B cell (primary cell): ENCODE results near the gene FGF16. TPM values are rescaled to one million over a fixed set of nuclear protein-coding genes. Genes with fewer than 3 reads are reported as not detected.

Experiments
- ATAC-seq: fragments of 200-7000 bp; cut with Tn5 transposase; one replicate; pipeline ENCODE4 v1.10.0; 2021; ENCODE audit warnings: low read depth, mild to moderate bottlenecking, moderate number of reproducible peaks, moderate library complexity
- CTCF ChIA-PET: fragments of 350-600 bp; sonication (Branson Sonifier 250); formaldehyde crosslinking; loops from one replicate; lab custom pipeline; 2021; ENCODE audit warnings: antibody characterized with exemption, inconsistent platforms; lab: Charles Lee
- POLR2A ChIA-PET: fragments of 350-600 bp; sonication (Branson Sonifier 250); formaldehyde crosslinking; loops from one replicate; lab custom pipeline; 2021; ENCODE audit warnings: antibody characterized with exemption; lab: Charles Lee
- DNase-seq: peaks from one replicate; pipeline ENCODE4 v3.0.0; 2013
- H2AFZ ChIP-seq: 2 replicates; pipeline ENCODE4 v1.6.1; 2012; ENCODE audit warnings: mild to moderate bottlenecking, low read depth, low read length; ENCODE audit not compliant: insufficient read depth, poor library complexity, severe bottlenecking
- H3K27ac ChIP-seq, 2 donors: 1 replicate in 1 of 2; 2 replicates in 1 of 2; pipeline ENCODE4 v1.5.1; 2012 to 2013; ENCODE audit warnings: low read length in 2 of 2, mild to moderate bottlenecking in 2 of 2, moderate library complexity in 1 of 2
- H3K27me3 ChIP-seq, 4 experiments: fragments of 200-600 bp in 1 of 4; sonication (generic) in 1 of 4; replicated peaks in 1 of 4; 1 replicate in 2 of 4; 2 replicates in 2 of 4; pipeline versions ENCODE4 v1.6.1 to v1.7.0; 2013 to 2016; ENCODE audit warnings: low read length in 3 of 4, mild to moderate bottlenecking in 2 of 4, mixed read lengths in 1 of 4, moderate library complexity in 1 of 4; ENCODE audit not compliant: insufficient read depth in 4 of 4, control insufficient read depth in 3 of 4; ENCODE audit errors: control extremely low read depth in 1 of 4
- H3K36me3 ChIP-seq, 2 experiments: replicated peaks in 1 of 2; 1 replicate in 1 of 2; 2 replicates in 1 of 2; pipeline versions ENCODE4 v1.6.1 to v1.7.1; 2013; ENCODE audit warnings: low read length in 1 of 2; ENCODE audit not compliant: insufficient read depth in 2 of 2, control insufficient read depth in 1 of 2; ENCODE audit errors: control extremely low read depth in 1 of 2, extremely low read depth in 1 of 2
- H3K4me1 ChIP-seq, 2 donors: fragments of 200-600 bp in 1 of 2; sonication (generic) in 1 of 2; 1 replicate in 1 of 2; 2 replicates in 1 of 2; pipeline versions ENCODE4 v1.5.1 to v1.6.1; 2013 to 2017; ENCODE audit warnings: low read length in 2 of 2; ENCODE audit not compliant: control insufficient read depth in 2 of 2, insufficient read depth in 2 of 2
- H3K4me2 ChIP-seq: replicated peaks from 2 replicates; pipeline ENCODE3; 2012; ENCODE audit warnings: mild to moderate bottlenecking, low read depth, low read length; ENCODE audit not compliant: poor library complexity, severe bottlenecking
- H3K4me3 ChIP-seq, 5 experiments: fragments of 200-600 bp in 1 of 5; sonication (generic) in 1 of 5; 1 replicate in 3 of 5; 2 replicates in 2 of 5; pipeline versions ENCODE4 v1.5.1 to v1.7.0; 2011 to 2016; ENCODE audit warnings: low read length in 4 of 5, mild to moderate bottlenecking in 4 of 5, low read depth in 2 of 5, control low read depth in 1 of 5, moderate library complexity in 1 of 5; ENCODE audit not compliant: insufficient read depth in 1 of 5; ENCODE audit errors: control extremely low read depth in 1 of 5, extremely low read depth in 1 of 5
- H3K79me2 ChIP-seq: fragments of 200-600 bp; sonication (generic); one replicate; pipeline ENCODE4 v1.6.0; 2016; ENCODE audit warnings: low read length; ENCODE audit not compliant: control insufficient read depth, insufficient read depth
- H3K9ac ChIP-seq: fragments of 200-600 bp; sonication (generic); 2 replicates; pipeline ENCODE4 v1.6.1; 2017; ENCODE audit warnings: mild to moderate bottlenecking, low read length, moderate library complexity
- H3K9me3 ChIP-seq, 3 donors: one replicate each; pipeline versions ENCODE4 v1.6.1 to v1.7.1; 2013; ENCODE audit warnings: low read length in 2 of 3; ENCODE audit not compliant: control insufficient read depth in 2 of 3, insufficient read depth in 1 of 3; ENCODE audit errors: control extremely low read depth in 1 of 3
- H4K20me1 ChIP-seq: 2 replicates; pipeline ENCODE4 v1.6.0; 2012; ENCODE audit warnings: mild to moderate bottlenecking, low read length; ENCODE audit not compliant: insufficient read depth, control insufficient read depth, poor library complexity, severe bottlenecking
- H3K27ac Mint-ChIP-seq: one replicate; pipeline ENCODE4 v1.8.0; 2021; ENCODE audit warnings: mixed read lengths
- H3K27me3 Mint-ChIP-seq: one replicate; pipeline ENCODE4 v1.8.0; 2021; ENCODE audit warnings: mixed read lengths
- H3K4me1 Mint-ChIP-seq: one replicate; pipeline ENCODE4 v1.8.0; 2021; ENCODE audit warnings: mixed read lengths
- H3K4me3 Mint-ChIP-seq: one replicate; pipeline ENCODE4 v1.8.0; 2021; ENCODE audit warnings: mixed read lengths
- H3K9me3 Mint-ChIP-seq: one replicate; pipeline ENCODE4 v1.8.0; 2022; ENCODE audit warnings: mixed read lengths; ENCODE audit not compliant: insufficient read depth
- CTCF ChIP-seq: fragments of 200-600 bp; IDR thresholded peaks from one replicate; pipeline ENCODE4 v1.8.0; 2022; ENCODE audit warnings: antibody characterized with exemption, mild to moderate bottlenecking
- EZH2 ChIP-seq: IDR thresholded peaks from 2 replicates; pipeline ENCODE4 v1.6.1; 2012; ENCODE audit warnings: borderline replicate concordance, low read depth, mild to moderate bottlenecking, moderate library complexity, low read length; ENCODE audit not compliant: insufficient read depth, poor library complexity, severe bottlenecking
- WGBS: methylation state at CpG from one replicate; pipeline ENCODE4 v1.1.5; 2013; ENCODE audit warnings: missing lambda C conversion rate; ENCODE audit not compliant: insufficient coverage; 5-methylcytosine and 5-hydroxymethylcytosine counted together
- intact Hi-C: fragments of 100-400 bp; cut with micrococcal nuclease; formaldehyde crosslinking; loops from one replicate; pipeline ENCODE4 v1.10.0; 2022
- polyA plus RNA-seq: library from polyadenylated mRNA; depleted of rRNA; stranded (reverse); fragments of >200 nt; gene quantifications from 2 replicates; pipeline ENCODE4 v1.2.3, GENCODE V29; 2012
- total RNA-seq, 2 donors: library from RNA; stranded (reverse); fragments of 120-200 nt in 1 of 2; gene quantifications; 1 replicate in 1 of 2; 2 replicates in 1 of 2; pipeline versions ENCODE4 v1.2.3 to v1.2.4, GENCODE V29; 2013 to 2022

FGF16 gene
- total and polyA plus RNA-seq, 2 donors (not counting 1 experiment from before 2014, with no cell fraction given) = not detected

DNA sequence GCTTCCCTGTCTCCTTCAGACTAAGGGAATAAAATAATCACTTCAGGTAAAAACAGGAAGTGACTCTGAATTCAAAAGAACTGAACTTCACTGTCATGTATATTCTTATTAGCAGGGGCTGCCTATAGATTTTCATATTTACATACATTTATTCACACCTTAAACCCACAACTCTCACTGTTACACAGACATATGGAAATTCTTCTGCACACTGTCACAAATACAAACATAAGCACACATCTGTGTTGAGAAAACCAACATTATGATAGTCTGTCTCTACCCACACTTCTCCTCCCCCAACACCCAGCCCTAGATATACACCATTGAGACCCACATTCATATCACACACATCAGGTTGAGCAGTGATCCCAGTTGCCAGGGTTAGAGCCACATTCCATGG lies 5.7 kb upstream of the FGF16 start:
- Histone ChIP-seq H3K27ac (no peak overlapping the region), H2AFZ (no peak overlapping the region), H3K36me3 (no peaks in the 10 kb centered on the region), H3K4me1 (peaks cover 8% of the 10 kb centered on the region in 2 donors), H3K9ac (no peak overlapping the region), H3K79me2 (no peaks in the 10 kb centered on the region), H3K4me3 (no peak overlapping the region), H4K20me1 (no peaks in the 10 kb centered on the region), H3K4me2 (no peak overlapping the region), H3K27me3 (peaks cover 0 to 9% (median 2%) of the 10 kb centered on the region in 4 experiments), H3K9me3 (no peaks in the 10 kb centered on the region)
- intact Hi-C loops = no loop called here
- no peak for TF ChIP-seq CTCF
- TF ChIP-seq EZH2 = no peak
- Mint-ChIP-seq H3K4me3 (no peak overlapping the region), H3K9me3 (no peaks in the 10 kb centered on the region), H3K27ac (no peak overlapping the region), H3K4me1 (peaks cover 5% of the 10 kb centered on the region), H3K27me3 (peaks cover 18% of the 10 kb centered on the region)
- CTCF ChIA-PET = no interaction called here
- ATAC-seq (no peak), DNase-seq (no peak)
- POLR2A ChIA-PET = no interaction called here

DNA sequence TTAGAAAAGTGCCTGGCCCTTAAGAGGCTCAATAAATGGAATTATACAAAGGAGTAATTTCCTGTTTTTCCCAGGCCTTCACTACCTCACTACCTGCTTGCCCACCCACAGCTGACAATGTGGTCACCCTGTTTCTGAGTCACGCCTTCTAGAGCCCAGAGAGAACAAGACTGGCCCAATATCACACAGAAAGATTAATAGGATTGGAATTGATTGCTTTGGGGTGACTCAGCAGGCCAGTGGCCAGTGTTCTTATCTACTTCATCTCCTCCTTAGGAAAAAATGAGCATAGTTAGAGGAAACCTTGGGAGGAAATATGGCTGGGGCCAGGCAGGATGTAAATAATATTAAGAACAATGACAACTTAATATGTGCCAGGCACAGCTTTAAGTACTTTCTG lies 4.5 kb upstream of the FGF16 start:
- Histone ChIP-seq H3K36me3 (no peaks in the 10 kb centered on the region), H3K27me3 (peaks cover 0 to 17% (median 3%) of the 10 kb centered on the region in 4 experiments), H2AFZ (no peak overlapping the region), H3K4me3 (no peak overlapping the region), H4K20me1 (no peaks in the 10 kb centered on the region), H3K9me3 (no peaks in the 10 kb centered on the region), H3K9ac (no peak overlapping the region), H3K4me2 (no peak overlapping the region), H3K79me2 (no peaks in the 10 kb centered on the region), H3K27ac (no peak overlapping the region), H3K4me1 (peaks cover 17% of the 10 kb centered on the region in 2 donors)
- Mint-ChIP-seq H3K4me1 (peaks cover 13% of the 10 kb centered on the region), H3K9me3 (no peaks in the 10 kb centered on the region), H3K4me3 (no peak overlapping the region), H3K27me3 (peaks cover 21% of the 10 kb centered on the region), H3K27ac (no peak overlapping the region)
- intact Hi-C loops = no loop called here
- ChIA-PET POLR2A (no interaction called here), CTCF (no interaction called here)
- no peak for ATAC-seq
- no CpG with 5 or more reads among the region's 1 CpG for WGBS
- DNase-seq = no peak
- TF ChIP-seq EZH2 = no peak
- no peak for TF ChIP-seq CTCF
